NCI-H2227 treated with DMSO at 0.1 percent for 48 hours (cell line): ENCODE data around the gene GALNS.

Experiments used
- DNase-seq: peaks from one replicate; lab custom pipeline; 2025; lab: John Stamatoyannopoulos, UW

Gene GALNS

DNA sequence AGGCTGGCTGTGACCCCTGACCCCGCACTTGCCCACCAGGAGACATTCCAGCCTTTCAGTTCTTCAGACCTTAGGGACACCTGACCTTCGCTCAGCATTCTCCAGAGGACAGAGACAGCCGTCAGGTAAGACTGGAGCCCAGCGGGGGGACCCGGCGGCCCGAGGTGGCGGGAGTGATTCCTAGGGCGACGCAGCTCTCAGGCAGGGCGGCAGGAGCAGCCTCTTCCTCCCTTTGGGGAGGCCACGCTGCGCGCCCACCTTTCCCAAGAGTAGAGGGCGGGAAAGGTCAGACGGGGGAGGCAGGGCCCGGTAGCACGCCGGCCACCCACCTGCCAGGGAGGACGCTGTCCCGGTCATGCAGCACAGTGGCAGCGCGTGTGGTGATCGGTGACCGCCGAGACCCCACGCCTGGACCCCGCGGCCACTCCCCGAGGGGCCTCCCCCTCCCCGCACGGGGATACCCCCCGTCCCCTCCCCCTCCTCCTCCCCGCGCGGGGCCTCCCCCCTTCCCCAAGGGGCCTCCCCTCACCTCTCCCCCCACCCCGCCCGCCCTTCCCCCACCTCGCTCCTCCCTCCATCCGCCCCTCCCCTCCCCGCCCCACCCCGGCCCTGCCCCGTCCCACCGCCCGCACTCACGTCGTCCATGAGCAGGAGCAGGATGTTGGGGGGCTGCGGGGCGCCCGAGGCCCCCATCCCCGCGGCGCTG, 472 bp downstream of the GALNS start:
- DNase-seq = no peak

DNA sequence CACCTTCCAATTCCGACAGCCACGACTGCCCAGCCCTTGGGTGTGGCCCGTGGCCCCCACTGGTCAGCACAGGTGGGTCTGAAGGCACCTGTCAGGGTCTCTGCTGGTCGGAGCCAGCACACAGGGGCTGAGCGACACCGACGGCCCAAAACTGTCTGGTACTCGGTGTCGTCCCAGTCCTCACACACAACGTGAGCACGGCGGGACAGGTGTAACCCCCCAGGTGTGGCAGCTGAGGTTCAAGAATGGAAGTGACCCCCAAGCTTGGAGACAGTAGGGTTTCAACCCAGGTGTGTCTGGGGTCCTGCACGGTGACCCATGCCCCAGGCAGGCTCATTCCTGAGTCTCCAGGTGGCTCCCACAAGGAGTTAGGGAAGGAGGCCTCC, 1.0 kb downstream of the GALNS start:
- DNase-seq = no peak

DNA sequence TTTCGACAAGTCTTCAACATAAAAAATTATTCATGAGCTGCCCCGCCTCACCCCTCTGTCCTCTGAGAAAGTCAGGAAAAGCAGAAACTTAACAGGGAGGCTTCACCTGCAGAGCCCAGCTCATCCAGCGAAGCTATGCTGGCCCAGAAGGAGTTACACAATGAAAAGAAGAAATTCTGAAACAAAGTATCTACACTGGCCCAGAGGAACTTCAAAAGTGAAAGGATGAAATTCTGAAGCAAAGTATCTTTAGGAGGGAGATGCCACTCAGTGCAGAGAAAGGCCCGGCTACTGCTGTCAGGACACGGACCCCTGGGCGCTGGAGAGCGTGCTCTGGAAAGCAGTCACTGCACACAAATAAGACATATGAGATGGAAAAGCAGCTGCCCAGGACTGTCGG, 1.6 kb downstream of the GALNS start:
- DNase-seq = no peak

DNA sequence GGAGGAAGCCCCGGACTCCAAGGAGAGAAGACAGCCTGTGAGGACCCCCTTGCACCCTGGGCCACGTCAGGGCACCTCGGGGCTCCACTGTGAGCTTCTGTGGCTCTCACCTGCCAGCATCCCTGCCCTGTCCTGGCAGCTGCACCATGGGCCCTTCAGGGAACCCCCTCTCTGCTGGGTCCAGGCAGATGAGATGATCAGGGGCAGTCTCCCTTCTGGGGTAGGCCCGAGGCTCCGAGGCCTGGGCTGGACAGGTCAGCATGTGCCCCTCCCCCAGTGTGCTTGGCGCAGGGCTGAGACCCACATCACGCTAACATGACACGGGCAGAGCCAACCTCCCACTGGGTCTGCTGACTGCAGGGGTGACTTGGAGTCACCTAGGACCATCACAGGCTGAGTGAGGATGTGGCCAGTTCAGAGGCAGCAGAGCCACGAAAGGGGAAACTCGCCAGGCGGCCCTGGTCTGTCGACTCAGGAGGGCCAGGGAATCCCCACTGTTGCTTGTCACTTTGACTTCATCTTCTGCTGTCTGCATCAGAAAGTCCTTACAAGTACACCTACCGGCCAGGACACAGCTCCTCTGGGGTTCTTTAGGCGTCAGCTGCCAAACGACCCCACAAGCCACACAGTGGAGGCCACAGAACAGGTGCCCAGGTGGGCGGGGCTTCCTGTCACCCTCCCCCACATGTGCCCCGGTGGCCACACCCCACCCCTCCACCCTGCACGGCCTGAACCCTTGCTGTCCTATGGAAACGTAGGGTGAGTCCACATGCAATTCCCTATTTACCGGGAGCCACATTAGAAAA, 2.2 kb downstream of the GALNS start:
- no peak for DNase-seq

DNA sequence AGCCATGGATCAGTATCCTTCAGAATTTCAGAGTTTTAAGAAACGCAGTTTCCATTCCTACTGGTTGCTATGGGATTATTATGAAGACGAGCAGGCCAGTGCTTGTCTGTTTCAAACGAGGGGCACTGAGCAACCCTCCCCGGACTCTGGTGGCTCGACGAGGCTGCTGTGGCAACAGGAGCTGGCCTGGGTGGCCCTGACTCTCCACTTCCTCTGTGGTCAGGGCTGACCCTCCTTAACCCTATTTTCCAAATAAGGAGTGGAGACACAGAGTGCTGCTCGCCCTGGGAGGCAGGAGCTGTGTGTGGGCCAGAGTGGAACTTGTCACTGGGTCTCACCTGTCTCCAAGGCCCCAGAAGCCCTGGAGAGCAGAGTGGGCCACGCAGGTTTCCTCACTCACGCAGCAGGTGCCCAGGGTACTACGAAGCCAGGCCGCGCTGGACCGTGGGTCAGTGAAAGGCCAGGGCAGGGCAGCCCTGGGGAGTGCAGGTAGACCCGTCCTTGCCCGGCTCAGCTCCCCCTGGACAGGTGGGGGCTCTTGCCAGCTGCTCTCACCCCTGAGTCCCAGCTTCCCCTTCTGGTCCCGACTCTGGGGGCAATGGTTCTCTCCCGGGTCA, 3.3 kb downstream of the GALNS start:
- DNase-seq = no peak

DNA sequence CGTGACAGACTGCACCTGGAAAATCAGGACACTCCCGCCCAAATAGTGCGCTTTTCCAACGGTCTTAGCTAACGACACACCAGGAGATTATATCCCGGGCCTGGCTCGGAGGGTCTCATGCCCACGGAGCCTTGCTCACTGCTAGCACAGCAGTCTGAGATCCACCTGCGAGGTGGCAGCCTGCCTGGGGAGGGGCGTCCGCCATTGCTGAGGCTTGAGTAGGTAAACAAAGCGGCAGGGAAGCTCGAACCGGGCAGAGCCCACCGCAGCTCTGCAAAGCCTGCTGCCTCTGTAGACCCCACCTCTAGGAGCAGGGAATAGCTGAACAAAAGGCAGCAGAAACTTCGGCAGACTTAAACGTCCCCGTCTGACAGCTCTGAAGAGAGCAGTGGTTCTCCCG, 5.1 kb downstream of the GALNS start:
- DNase-seq = no peak

DNA sequence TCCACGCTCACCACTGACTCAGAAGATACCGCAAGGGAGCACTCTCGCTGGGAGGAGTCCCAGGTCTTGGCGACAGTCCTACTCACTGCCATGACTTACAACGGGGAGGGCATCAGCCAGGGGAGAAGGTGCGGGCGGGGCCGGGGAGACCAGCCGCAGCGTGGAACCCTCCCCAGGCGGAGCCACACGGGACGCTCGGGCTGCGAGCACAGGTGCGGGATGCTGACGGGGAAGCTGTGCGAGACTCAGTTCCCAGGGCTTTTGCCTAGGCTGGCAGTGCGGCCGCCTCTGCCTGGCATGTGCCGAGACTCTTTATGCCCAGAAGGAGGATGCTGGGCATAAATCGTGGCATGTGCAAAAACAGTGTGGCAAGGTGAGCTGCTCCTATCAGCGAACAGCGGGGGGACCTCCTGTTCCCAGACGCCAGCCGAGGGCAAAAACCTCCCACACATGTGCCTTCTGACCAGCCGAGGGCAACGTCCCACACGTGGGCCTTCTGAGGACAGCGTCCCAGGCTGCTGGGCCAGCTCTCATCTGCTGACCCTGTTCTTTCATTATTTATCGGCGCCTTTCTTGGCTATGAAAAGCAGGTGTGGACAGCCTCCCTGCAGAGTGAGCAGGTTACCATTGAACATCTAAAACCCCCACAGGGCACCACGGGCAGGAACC, 6.1 kb downstream of the GALNS start:
- DNase-seq = no peak

DNA sequence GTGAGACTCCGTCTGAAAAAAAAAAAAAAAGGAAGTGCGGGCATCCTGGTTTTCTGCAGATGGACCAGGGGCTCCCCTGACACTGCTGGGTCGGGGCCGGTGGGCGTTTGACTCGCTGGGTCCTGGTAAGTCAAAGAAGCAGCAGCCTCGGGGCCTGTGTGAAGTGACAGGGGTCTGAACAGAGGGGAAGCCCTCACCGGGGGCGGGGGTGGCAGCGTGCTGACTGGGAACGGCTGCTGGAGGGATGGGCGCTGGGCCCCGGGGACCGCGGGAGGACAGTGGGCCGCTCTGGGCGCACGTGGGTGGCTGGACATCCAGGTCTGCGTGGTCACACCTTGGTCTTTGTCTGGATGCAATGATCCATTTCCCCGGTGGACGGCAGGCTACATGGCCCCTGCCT, 8.2 kb downstream of the GALNS start:
- DNase-seq = no peak

DNA sequence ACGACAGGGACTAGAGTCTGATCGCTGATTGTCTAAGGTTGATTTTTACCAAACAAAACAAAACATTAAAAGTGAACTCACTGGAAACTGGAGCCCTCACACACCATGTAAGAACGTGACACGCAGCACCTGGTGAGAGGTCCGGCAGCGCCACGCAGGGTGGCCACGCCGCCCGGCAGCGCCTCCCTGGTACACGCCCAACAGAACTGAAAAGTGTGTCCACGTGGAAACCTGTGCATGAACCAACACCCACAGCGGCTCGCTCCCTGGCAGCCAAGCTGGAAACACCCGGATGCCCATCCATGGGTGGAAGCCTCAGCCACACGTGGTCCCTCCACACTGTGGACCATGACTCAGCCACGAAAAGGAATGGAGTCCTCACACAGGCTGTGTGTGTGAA, 9.1 kb downstream of the GALNS start:
- DNase-seq = no peak

DNA sequence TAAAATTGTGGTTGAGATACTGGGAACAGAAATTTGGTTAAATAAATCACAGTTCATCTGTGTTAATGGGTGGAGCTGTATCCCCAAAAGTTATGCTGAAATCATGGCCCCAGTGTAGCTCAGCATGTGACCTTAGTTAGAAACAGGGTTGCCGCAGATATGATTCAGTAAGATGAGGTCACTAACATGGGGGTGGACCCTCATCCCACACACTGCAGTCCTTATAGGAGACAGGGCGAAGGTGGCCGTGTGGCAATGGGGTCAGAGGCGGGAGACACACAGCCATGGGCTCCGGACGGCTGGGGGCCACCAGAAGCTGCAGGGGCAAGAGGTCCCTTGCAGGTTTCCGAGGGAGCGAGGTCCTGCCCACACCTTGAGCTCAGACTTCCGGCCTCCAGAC, 10.7 kb downstream of the GALNS start:
- DNase-seq = no peak

DNA sequence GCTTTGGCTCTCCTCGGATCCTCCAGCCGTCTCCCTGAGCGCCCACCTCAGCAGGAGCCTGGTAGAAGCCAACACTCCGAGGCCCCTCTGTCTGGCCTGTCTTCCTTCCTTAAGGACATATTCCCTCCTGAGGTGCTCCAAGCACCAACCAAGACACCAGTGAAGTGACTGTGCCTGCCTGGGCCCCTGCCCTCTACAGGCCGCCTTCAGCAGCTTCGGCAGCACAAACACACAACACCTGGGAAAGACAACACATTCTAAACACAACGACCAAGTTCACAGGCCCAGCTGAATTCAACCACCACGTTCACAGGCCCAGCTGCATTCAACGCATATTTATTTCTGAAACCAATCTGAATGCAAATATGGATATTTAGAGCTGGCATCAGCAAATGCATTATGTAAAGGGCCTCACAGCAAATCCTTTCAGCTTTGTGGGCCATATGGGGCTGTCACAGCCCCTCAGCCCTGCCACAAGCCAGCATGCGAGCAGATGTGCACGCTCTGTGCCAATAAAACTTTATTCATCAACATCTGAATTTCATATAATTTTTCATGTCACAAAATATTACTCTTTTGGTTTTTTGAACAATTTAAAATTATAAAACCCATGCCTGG, 12.2 kb downstream of the GALNS start:
- no peak for DNase-seq

DNA sequence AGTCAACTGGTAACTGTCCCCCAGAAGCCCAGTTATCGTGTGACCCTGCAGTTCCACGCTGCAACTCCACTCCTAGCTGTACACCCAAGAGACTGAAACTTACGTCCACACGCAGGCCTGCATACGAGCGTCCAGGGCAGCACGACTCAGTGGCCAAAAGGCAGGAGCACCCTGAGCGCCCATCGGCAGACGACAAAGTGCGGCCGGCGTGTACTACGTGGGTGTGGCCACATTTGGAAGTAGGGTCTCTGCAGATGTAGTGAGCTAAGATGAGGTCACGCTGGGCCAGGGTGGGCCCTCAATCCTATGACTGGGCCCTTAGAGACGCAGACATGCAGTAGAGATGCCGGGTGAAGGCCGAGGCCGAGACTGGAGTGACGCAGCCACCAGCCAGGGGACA, 13.5 kb downstream of the GALNS start:
- DNase-seq = no peak

DNA sequence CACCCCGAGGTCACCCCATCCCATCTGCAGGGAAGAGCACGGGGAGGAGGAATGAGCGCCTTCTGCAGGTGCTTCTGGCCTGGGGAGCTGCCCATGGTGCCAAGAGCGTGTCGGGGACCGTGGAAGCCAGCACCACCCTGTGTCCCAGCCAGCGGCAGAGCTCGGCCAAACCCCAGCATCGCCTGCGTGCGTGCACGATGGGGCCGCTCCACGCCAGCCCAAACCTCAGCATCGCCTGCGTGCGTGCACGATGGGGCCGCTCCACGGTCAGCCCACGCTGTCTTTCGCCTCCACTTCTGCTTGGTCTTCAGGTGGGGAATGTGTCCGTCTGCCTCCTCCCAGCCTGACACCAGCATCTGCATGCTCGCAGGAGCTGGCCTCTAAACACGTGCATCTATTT, 13.9 kb downstream of the GALNS start:
- no peak for DNase-seq

DNA sequence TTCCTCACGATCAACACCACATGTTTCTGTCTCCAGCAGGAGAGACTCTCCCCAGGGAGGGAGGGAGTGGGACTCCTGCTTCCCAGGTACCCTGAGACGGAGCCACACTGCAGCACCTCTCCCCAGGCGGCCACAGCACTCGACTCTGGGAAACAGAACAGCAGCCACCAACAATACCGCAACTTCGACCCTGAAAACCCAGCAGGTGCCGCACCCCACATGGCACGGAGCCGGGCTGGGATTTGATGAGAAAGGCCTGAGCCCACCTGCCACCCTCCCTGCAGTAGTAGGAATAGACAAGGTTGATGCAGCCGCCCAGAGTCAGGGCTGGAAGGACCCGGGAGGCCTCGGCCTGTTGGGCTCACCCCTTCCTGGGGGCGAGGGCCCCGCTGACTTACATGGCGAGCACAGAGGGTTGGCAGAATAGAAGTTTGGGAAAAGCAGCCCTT, 14.4 kb downstream of the GALNS start:
- no peak for DNase-seq

DNA sequence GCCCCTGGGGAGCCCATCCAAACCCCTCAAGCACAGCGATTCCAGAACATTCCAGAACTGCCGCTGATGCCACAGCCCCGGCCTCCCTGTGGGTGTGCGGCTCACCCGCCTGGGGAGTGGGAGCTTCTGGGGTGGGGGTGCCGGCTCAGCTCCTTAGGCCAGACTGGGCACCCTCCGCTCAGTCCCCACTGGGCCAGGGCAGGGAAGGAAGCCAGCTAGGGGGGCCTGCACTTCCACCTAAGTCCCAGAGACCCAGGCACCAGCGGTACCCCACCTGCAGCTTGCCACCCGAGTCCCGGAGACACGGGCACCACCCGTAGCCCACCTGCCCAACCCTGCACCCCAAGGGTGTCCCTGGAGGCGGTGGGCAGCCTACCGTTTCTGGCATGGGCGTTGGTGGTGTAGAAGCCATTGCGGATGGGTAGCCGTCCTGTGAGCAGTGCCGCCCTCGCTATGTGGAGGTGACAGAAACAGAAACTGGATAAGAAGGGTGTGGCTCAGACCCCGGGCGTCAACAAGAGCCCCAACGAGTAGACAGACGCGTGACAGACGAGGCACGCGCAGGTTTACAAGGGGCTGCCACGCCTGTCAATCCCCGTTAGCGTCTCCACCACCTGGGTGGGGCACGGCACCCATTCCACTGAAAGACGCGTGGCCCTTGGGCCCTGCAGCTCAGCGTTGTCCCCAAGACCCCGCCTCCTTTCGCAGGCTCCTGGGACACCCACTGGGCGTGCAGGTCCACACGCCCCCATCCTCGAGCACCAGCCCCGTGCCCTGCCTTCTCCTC, 15.0 kb downstream of the GALNS start:
- no peak for DNase-seq

DNA sequence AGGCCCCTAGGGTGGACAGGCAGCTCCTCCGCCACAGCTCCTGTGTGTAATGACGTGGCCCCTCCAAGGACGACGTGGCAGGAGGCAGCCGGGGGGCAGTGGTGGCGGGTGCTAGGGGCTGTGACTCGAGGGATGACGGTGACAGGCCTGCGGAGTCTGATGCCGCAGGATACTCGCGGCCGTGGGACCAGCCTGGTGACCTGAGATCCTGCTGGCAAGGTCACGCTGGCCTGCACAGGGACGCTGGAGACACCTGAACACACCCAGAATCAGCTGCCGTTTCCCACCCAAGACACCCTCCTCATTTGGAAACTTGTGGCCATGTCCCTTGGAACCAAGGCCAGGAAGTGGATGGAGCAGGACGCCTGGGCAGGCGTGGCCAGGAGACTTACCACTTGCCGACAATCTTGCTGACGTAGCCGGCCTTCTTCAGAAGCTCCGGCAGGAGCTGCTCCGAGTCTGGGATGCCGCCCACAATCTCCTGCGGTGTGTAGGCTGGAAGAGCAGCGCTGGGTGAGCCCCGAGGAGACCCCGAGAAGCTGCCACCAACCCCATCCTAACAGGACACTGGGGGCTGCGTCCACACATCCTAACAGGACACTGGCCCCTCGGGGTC, 16.0 kb downstream of the GALNS start:
- no peak for DNase-seq

DNA sequence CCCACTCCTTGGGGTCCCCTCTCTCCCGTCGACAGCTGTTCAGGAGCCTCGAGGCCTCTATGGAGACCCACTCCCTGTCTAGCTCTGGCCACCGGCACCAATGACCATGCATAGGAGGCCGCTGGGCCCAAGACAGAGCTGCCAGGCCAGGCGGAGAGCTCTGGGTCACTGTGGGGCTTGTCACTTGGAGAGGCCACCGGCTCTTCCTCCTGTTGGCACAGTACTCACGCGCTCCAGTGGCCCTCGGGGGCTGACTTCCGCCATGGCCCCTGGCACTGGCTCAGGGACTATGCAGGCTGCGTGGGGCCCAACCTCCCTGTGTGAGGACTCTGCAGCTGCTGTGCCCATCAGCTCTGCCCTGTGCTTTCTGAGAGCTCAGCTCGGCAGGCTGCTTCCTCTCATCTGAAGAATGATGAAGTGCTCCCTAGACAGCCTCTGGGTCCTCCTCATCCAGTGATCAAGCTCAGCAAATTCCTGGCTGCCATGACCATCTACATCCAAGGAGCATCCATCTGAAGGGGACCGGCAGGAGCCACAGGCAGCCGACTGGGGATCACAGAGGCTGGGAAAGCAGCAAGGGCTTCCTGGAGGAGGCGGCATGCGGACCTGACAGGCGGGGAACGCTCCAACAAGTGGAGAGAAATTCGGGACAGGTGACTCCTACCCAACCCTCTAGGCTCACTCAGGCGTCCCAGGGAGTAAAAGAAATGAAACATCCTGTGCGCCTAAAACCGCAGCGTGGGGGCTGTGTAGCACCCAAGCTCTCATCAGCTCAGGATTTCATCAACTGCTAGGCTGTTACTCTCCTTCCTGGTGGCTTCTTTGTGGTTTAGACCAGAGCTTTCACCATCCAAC, 16.8 kb downstream of the GALNS start:
- DNase-seq = no peak

DNA sequence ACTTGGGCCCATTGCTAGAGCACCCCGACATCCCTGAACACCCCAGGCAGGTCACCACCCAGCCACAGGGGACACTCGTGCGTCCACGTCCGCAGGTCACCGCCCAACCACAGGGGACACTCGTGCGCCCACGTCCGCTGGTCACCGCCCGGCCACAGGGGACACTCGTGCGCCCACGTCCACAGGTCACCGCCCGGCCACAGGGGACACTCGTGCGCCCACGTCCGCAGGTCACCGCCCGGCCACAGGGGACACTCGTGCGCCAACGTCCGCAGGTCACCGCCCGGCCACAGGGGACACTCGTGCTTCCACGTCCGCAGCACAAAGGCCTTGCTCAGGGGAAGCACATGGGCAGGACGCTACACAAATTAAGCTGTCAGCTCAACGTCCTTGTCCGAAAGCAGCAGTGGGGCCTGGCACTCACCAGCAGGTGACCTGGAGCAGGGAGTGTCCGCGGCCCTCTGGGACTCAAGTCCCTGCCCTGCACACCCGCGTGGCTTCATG, 17.7 kb downstream of the GALNS start:
- DNase-seq = no peak

DNA sequence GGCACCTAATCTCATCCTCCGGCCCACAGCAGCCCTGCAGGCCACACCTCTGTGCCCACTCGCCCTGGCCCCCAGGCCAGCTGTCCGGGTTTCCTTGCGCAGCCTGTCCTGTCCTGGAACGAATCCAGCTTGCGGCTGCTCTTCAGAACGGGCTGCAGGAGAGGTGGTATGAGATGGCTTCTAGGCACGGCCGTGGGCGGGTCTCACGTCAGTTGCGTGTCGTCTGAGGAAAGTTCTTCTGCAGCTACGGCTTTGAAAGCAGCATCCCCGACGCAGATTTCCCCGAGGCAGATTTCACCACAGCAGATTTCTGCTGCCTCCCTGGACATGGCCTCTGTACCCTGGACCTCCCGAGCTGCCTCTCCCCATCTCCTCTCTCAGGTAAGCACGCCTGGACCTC, 18.2 kb downstream of the GALNS start:
- DNase-seq = no peak

DNA sequence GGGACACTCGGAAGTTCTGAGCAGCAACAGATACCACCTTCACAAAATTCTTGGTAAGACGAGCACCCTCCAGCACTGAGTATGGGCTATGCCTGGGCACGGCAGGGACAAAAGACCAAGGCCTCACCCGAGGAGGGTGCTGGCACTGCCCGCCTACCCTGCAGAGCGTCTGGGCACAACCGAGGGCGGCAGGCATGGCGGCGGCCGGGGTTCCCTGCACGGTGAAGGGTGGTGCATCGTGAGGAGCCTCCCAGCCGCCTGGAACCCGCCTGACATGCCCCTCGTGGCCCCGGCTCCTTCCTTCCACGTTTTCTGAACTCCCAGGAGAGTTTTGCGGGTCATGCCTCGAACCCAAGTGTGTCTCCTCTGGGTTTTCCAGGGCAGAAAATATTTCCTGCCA, 18.9 kb downstream of the GALNS start:
- no peak for DNase-seq
